ENCODE data around the gene MEA1.
"Not testable (repeated sequence)": the region's sequence is repeated elsewhere in the genome, so short reads cannot be mapped to it uniquely, and the experiment has no call there.

The MEA1 gene

GRCh38 chr6:43013097-43013842 is 476 bp downstream of the MEA1 start:
- Histone ChIP-seq H3K36me3 (ENCODE audit: insufficient read depth, low read length) (peaks cover 50% of the 10 kb centered on the region), H3K4me3 (ENCODE audit: low read length) (peak overlapping the region; percentile 89), H2AFZ (ENCODE audit: low read depth, low read length) (no peak overlapping the region), H3K9me3 (ENCODE audit: low read length) (no peaks in the 10 kb centered on the region), H3K27me3 (ENCODE audit: insufficient read depth, low read length) (no peaks in the 10 kb centered on the region), H3K4me1 (ENCODE audit: insufficient read depth, low read length) (peaks cover 21% of the 10 kb centered on the region)

GRCh38 chr6:43012364-43012763 is 1.4 kb downstream of the MEA1 start:
- Histone ChIP-seq H2AFZ (ENCODE audit: low read depth, low read length) (no peak overlapping the region), H3K36me3 (ENCODE audit: insufficient read depth, low read length) (peaks cover 50% of the 10 kb centered on the region), H3K4me3 (ENCODE audit: low read length) (peak overlapping the region; percentile 89)

GRCh38 chr6:43011207-43011606 is 2.5 kb downstream of the MEA1 start:
- H3K36me3 ChIP-seq (ENCODE audit: insufficient read depth, low read length), result peaks cover 57% of the 10 kb centered on the region
- H3K27me3 ChIP-seq (ENCODE audit: insufficient read depth, low read length), result no peaks in the 10 kb centered on the region
- H3K4me3 ChIP-seq (ENCODE audit: low read length), result no peak overlapping the region
- peaks cover 21% of the 10 kb centered on the region for H3K4me1 ChIP-seq (ENCODE audit: insufficient read depth, low read length)
- H3K9me3 ChIP-seq (ENCODE audit: low read length), result no peaks in the 10 kb centered on the region
- no peak overlapping the region for H2AFZ ChIP-seq (ENCODE audit: low read depth, low read length)

More at GRCh38 chr6:43012364-43012763, 1.4 kb downstream of the MEA1 start:
- Histone ChIP-seq H3K27me3 (ENCODE audit: insufficient read depth, low read length) (no peaks in the 10 kb centered on the region), H3K9me3 (ENCODE audit: low read length) (no peaks in the 10 kb centered on the region), H3K4me1 (ENCODE audit: insufficient read depth, low read length) (peaks cover 21% of the 10 kb centered on the region)

GRCh38 chr6:43009124-43009523 is 4.6 kb downstream of the MEA1 start:
- no peak overlapping the region for H2AFZ ChIP-seq (ENCODE audit: low read depth, low read length)
- H3K9me3 ChIP-seq (ENCODE audit: low read length), result no peaks in the 10 kb centered on the region
- H3K4me1 ChIP-seq (ENCODE audit: insufficient read depth, low read length), result peaks cover 12% of the 10 kb centered on the region
- no peaks in the 10 kb centered on the region for H3K27me3 ChIP-seq (ENCODE audit: insufficient read depth, low read length)
- H3K4me3 ChIP-seq (ENCODE audit: low read length), result no peak overlapping the region
- peaks cover 62% of the 10 kb centered on the region for H3K36me3 ChIP-seq (ENCODE audit: insufficient read depth, low read length)

GRCh38 chr6:43007126-43007525 is 6.6 kb downstream of the MEA1 start:
- Histone ChIP-seq H2AFZ (ENCODE audit: low read depth, low read length) (no peak overlapping the region), H3K27me3 (ENCODE audit: insufficient read depth, low read length) (no peaks in the 10 kb centered on the region), H3K36me3 (ENCODE audit: insufficient read depth, low read length) (peaks cover 64% of the 10 kb centered on the region), H3K4me3 (ENCODE audit: low read length) (no peak overlapping the region), H3K4me1 (ENCODE audit: insufficient read depth, low read length) (peaks cover 3% of the 10 kb centered on the region), H3K9me3 (ENCODE audit: low read length) (no peaks in the 10 kb centered on the region)

- peaks cover 58% of the 10 kb centered on the region for H3K36me3 ChIP-seq (ENCODE audit: insufficient read depth, low read length)
- no peak overlapping the region for H2AFZ ChIP-seq (ENCODE audit: low read depth, low read length)
- no peak overlapping the region for H3K4me3 ChIP-seq (ENCODE audit: low read length)
- H3K27me3 ChIP-seq (ENCODE audit: insufficient read depth, low read length), result no peaks in the 10 kb centered on the region
- H3K9me3 ChIP-seq (ENCODE audit: low read length), result no peaks in the 10 kb centered on the region
- no peaks in the 10 kb centered on the region for H3K4me1 ChIP-seq (ENCODE audit: insufficient read depth, low read length)
Measured at GRCh38 chr6:43006251-43006650, 7.5 kb downstream of the MEA1 start.

- no peak overlapping the region for H2AFZ ChIP-seq (ENCODE audit: low read depth, low read length)
- no peaks in the 10 kb centered on the region for H3K9me3 ChIP-seq (ENCODE audit: low read length)
- H3K36me3 ChIP-seq (ENCODE audit: insufficient read depth, low read length), result peaks cover 54% of the 10 kb centered on the region
- no peaks in the 10 kb centered on the region for H3K27me3 ChIP-seq (ENCODE audit: insufficient read depth, low read length)
- no peak overlapping the region for H3K4me3 ChIP-seq (ENCODE audit: low read length)
- H3K4me1 ChIP-seq (ENCODE audit: insufficient read depth, low read length), result no peaks in the 10 kb centered on the region
Measured at GRCh38 chr6:43005844-43006243, 7.9 kb downstream of the MEA1 start.

- no peaks in the 10 kb centered on the region for H3K4me1 ChIP-seq (ENCODE audit: insufficient read depth, low read length)
- H3K9me3 ChIP-seq (ENCODE audit: low read length), result no peaks in the 10 kb centered on the region
- no peak overlapping the region for H3K4me3 ChIP-seq (ENCODE audit: low read length)
- H2AFZ ChIP-seq (ENCODE audit: low read depth, low read length), result no peak overlapping the region
- no peaks in the 10 kb centered on the region for H3K27me3 ChIP-seq (ENCODE audit: insufficient read depth, low read length)
- peaks cover 22% of the 10 kb centered on the region for H3K36me3 ChIP-seq (ENCODE audit: insufficient read depth, low read length)
Measured at GRCh38 chr6:43001843-43002242, 11.9 kb downstream of the MEA1 start.

- not testable (repeated sequence) for H3K9me3 ChIP-seq (ENCODE audit: low read length); H2AFZ ChIP-seq (ENCODE audit: low read depth, low read length); H3K27me3 ChIP-seq (ENCODE audit: insufficient read depth, low read length); H3K4me1 ChIP-seq (ENCODE audit: insufficient read depth, low read length); H3K4me3 ChIP-seq (ENCODE audit: low read length)
- H3K36me3 ChIP-seq (ENCODE audit: insufficient read depth, low read length), result peaks cover 16% of the 10 kb centered on the region
Measured at GRCh38 chr6:42998205-42998604, 15.5 kb downstream of the MEA1 start.

GRCh38 chr6:42996513-42996912 is 17.2 kb downstream of the MEA1 start:
- peaks cover 11% of the 10 kb centered on the region for H3K36me3 ChIP-seq (ENCODE audit: insufficient read depth, low read length)

GRCh38 chr6:42993445-42993844 is 20.3 kb downstream of the MEA1 start:
- Histone ChIP-seq H3K4me3 (ENCODE audit: low read length) (no peak overlapping the region), H3K27me3 (ENCODE audit: insufficient read depth, low read length) (no peaks in the 10 kb centered on the region), H3K4me1 (ENCODE audit: insufficient read depth, low read length) (no peaks in the 10 kb centered on the region), H3K36me3 (ENCODE audit: insufficient read depth, low read length) (peaks cover 33% of the 10 kb centered on the region), H3K9me3 (ENCODE audit: low read length) (no peaks in the 10 kb centered on the region), H2AFZ (ENCODE audit: low read depth, low read length) (no peak overlapping the region)

More at GRCh38 chr6:42996513-42996912, 17.2 kb downstream of the MEA1 start:
- no peak overlapping the region for H3K4me3 ChIP-seq (ENCODE audit: low read length)
- H3K4me1 ChIP-seq (ENCODE audit: insufficient read depth, low read length), result no peaks in the 10 kb centered on the region
- H3K9me3 ChIP-seq (ENCODE audit: low read length), result no peaks in the 10 kb centered on the region
- no peaks in the 10 kb centered on the region for H3K27me3 ChIP-seq (ENCODE audit: insufficient read depth, low read length)
- no peak overlapping the region for H2AFZ ChIP-seq (ENCODE audit: low read depth, low read length)

- Histone ChIP-seq H3K4me3 (ENCODE audit: low read length) (no peak overlapping the region), H3K9me3 (ENCODE audit: low read length) (no peaks in the 10 kb centered on the region), H3K4me1 (ENCODE audit: insufficient read depth, low read length) (peaks cover 7% of the 10 kb centered on the region), H2AFZ (ENCODE audit: low read depth, low read length) (no peak overlapping the region), H3K27me3 (ENCODE audit: insufficient read depth, low read length) (no peaks in the 10 kb centered on the region), H3K36me3 (ENCODE audit: insufficient read depth, low read length) (peaks cover 43% of the 10 kb centered on the region)
Measured at GRCh38 chr6:42989923-42990322, 23.8 kb downstream of the MEA1 start.

- Histone ChIP-seq H3K4me1 (ENCODE audit: insufficient read depth, low read length) (peaks cover 7% of the 10 kb centered on the region), H3K9me3 (ENCODE audit: low read length) (no peaks in the 10 kb centered on the region), H2AFZ (ENCODE audit: low read depth, low read length) (no peak overlapping the region), H3K36me3 (ENCODE audit: insufficient read depth, low read length) (peaks cover 41% of the 10 kb centered on the region), H3K27me3 (ENCODE audit: insufficient read depth, low read length) (no peaks in the 10 kb centered on the region), H3K4me3 (ENCODE audit: low read length) (no peak overlapping the region)
Measured at GRCh38 chr6:42988486-42989020, 25.2 kb downstream of the MEA1 start.

Measured in neuron (in vitro differentiated cells).